Thoracic aorta (tissue), 2 donors: ENCODE measurements around the gene ARHGAP31. TPM values are rescaled to one million over a fixed set of nuclear protein-coding genes. Genes with fewer than 3 reads are reported as not detected.

Experiments
- ATAC-seq: fragments of 150-250 bp; one replicate; pipeline ENCODE4 v1.8.0; 2017; ENCODE audit warnings: low read depth; ENCODE audit not compliant: insufficient number of reproducible peaks, low FRiP score
- DNase-seq: peaks from one replicate; pipeline ENCODE4 v3.0.0-alpha.2; 2020; ENCODE audit warnings: low spot score
- H3K27ac ChIP-seq, 2 donors: fragments of 200-600 bp; sonication (generic); 1 replicate in 1 of 2; 2 replicates in 1 of 2; pipeline ENCODE4 v1.5.1; 2016; ENCODE audit warnings: mild to moderate bottlenecking in 2 of 2, moderate library complexity in 2 of 2
- H3K27me3 ChIP-seq: fragments of 200-600 bp; sonication (generic); replicated peaks from 2 replicates; pipeline ENCODE4 v1.6.0; 2016; ENCODE audit warnings: mild to moderate bottlenecking; ENCODE audit not compliant: insufficient read depth
- H3K36me3 ChIP-seq: fragments of 200-600 bp; sonication (generic); one replicate; pipeline ENCODE4 v1.5.1; 2016
- H3K4me1 ChIP-seq, 2 donors: fragments of 200-600 bp; sonication (generic); 1 replicate in 1 of 2; 2 replicates in 1 of 2; pipeline versions ENCODE4 v1.5.1 to v1.6.0; 2016; ENCODE audit warnings: low read depth in 2 of 2, mild to moderate bottlenecking in 1 of 2; ENCODE audit not compliant: control insufficient read depth in 1 of 2
- H3K4me3 ChIP-seq: fragments of 200-600 bp; sonication (generic); 2 replicates; pipeline ENCODE4 v1.5.1; 2016; ENCODE audit warnings: mild to moderate bottlenecking
- H3K9me3 ChIP-seq: fragments of 200-600 bp; sonication (generic); 2 replicates; pipeline ENCODE4 v1.5.1; 2016
- total RNA-seq, 2 donors: library from RNA; depleted of rRNA; stranded (reverse); fragments of >200 nt; gene quantifications; one replicate each; pipeline versions ENCODE4 v1.1.0 to v1.2.3, GENCODE V29; 2016
- TF ChIP-seq, protein P1 (sequence below): fragments of 200-600 bp; sonication (generic); IDR thresholded peaks from one replicate; pipeline ENCODE4 v1.5.1; 2019; ENCODE audit warnings: antibody characterized with exemption

ARHGAP31 gene
- total RNA-seq, 2 donors from 2014 or later = 20.8 to 33.6 TPM

DNA sequence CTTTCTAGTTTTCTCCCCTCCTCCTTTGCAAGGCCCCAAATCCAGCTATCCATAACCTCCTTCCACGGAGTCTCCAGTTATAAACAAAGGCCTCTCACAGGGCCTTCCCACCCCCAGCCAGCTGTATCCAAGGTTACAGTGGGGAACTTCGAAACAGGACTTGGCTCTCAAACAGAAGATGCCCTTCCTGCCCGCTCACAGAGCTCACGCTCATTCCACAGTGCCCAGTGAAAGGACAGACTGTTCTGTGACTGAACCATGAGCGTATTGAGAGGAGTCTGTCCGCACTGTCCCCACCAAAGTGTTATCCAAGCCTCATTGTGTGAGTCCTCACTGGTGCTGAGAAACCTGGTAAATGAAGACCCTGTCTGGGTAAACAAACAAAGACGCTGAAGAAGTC lies 35.4 kb downstream of the ARHGAP31 start:
- ATAC-seq = no peak

DNA sequence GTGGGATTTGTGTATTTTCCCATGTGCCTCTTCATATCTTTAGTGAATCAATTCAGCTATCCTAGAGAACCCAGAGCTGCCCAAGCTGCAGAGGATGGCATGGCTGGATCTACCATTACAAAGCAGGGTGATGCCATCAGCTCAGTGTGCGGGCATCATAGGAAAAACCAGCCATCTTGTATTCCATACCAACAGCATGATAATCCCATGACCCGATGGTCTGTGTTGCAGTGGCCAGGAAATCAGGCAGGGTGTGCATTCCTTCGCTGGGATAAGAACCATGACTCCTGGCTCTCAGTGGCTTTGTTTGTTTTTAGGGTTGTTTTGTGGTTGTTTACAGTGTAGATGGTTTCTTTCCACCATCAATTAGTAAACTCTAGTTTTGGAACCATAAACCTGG lies 36.0 kb downstream of the ARHGAP31 start:
- DNase-seq (no peak), ATAC-seq (no peak)
- no peak overlapping the region for H3K4me3 ChIP-seq
- H3K4me1 ChIP-seq = no peaks in the 10 kb centered on the region
- H3K9me3 ChIP-seq = no peaks in the 10 kb centered on the region
- no peaks in the 10 kb centered on the region for H3K36me3 ChIP-seq
- H3K27me3 ChIP-seq = no peaks in the 10 kb centered on the region
- H3K27ac ChIP-seq = no peak overlapping the region
- TF ChIP-seq, protein P1, sequence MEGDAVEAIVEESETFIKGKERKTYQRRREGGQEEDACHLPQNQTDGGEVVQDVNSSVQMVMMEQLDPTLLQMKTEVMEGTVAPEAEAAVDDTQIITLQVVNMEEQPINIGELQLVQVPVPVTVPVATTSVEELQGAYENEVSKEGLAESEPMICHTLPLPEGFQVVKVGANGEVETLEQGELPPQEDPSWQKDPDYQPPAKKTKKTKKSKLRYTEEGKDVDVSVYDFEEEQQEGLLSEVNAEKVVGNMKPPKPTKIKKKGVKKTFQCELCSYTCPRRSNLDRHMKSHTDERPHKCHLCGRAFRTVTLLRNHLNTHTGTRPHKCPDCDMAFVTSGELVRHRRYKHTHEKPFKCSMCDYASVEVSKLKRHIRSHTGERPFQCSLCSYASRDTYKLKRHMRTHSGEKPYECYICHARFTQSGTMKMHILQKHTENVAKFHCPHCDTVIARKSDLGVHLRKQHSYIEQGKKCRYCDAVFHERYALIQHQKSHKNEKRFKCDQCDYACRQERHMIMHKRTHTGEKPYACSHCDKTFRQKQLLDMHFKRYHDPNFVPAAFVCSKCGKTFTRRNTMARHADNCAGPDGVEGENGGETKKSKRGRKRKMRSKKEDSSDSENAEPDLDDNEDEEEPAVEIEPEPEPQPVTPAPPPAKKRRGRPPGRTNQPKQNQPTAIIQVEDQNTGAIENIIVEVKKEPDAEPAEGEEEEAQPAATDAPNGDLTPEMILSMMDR = no peak

More for the DNA sequence above, 35.4 kb downstream of the ARHGAP31 start:
- Histone ChIP-seq H3K4me3 (no peak overlapping the region), H3K27ac (no peak overlapping the region), H3K27me3 (no peaks in the 10 kb centered on the region), H3K9me3 (no peaks in the 10 kb centered on the region), H3K36me3 (no peaks in the 10 kb centered on the region), H3K4me1 (no peaks in the 10 kb centered on the region)
- DNase-seq = no peak
- TF ChIP-seq, protein P1 = no peak

DNA sequence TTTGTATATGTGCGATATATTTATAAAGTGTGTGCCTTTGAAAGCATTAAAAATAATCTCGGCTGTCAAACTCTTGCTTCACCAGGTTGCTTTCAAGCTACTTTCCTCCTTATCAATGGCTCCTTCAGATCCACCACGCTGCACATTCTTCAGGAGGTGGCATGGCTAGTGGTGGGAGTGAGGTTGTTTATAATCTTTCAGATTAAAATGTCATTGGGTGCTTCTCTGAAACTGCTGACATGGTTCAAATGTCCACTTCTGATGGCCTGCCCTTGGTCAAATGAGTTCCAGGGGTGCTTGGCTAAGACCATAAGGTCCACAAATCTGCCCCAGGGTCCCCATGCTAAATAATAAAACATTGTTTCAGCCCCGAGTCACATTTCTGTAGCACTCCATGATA lies 36.7 kb downstream of the ARHGAP31 start:
- no peaks in the 10 kb centered on the region for H3K27me3 ChIP-seq
- TF ChIP-seq, protein P1 = no peak
- H3K4me1 ChIP-seq = no peaks in the 10 kb centered on the region
- no peaks in the 10 kb centered on the region for H3K36me3 ChIP-seq
- H3K27ac ChIP-seq = no peak overlapping the region
- H3K9me3 ChIP-seq = no peaks in the 10 kb centered on the region
- no peak for DNase-seq
- no peak for ATAC-seq
- H3K4me3 ChIP-seq = no peak overlapping the region

DNA sequence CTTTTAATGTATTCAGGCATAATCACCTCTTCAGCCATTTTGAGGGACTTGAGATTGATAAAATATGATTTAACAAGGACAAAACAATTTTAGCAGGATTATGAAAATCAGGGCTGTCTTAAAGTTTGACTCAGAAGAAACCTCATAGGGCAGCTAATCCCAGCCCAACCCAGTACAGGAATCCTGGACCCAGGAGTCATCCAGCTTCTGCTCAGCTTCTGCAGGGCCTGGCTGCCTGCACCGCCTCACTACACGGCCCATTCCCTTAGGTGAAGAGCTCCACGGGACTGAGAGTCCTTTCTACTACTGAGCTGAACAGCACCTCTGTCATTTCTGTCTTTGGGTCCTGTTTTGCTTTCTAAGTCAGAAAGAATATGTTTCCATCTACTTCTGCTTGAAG lies 37.5 kb downstream of the ARHGAP31 start:
- no peak for DNase-seq
- Histone ChIP-seq H3K9me3 (no peaks in the 10 kb centered on the region), H3K27me3 (no peaks in the 10 kb centered on the region), H3K4me3 (no peak overlapping the region), H3K4me1 (no peaks in the 10 kb centered on the region), H3K36me3 (no peaks in the 10 kb centered on the region), H3K27ac (no peak overlapping the region)
- TF ChIP-seq, protein P1 = no peak
- no peak for ATAC-seq

DNA sequence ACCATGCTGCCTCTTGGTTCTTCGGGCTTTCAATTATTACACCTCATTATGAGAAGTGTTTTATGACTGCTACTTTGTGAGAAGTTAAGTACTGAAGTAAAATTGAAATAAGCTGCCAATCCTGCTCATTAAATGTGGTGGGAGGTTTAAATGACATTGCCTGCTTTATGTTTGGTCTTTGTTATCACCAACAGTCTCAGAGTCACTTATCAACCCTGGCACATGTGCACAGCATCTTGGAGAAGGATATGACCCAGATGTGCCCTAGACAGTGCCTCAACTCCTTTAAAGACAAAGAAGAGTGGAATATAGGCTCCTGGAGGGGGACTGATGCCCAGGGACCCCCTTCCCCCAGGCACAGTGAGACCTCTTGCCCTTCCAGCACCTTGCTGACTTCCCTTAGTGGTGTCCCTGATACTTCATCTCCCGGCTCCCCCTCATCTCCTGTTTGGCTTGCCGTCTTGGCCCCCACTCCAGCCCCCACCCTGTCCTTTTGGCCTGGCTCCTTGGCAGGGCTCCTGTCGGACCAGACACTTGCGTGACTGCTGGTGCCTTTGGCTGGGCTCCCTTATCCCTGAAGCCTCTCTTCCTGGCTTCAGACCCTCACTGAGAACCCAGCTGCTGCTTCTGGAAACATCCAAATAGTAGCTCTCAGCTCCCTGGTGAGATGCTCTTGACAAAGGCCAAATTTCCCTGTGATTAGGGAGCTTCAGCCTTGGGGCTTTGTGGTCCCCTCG lies 39.8 kb downstream of the ARHGAP31 start:
- no peak overlapping the region for H3K27ac ChIP-seq
- ATAC-seq = no peak

More for the DNA sequence above, 39.8 kb downstream of the ARHGAP31 start:
- TF ChIP-seq, protein P1 = no peak
- H3K4me1 ChIP-seq = no peaks in the 10 kb centered on the region
- DNase-seq = no peak
- no peaks in the 10 kb centered on the region for H3K27me3 ChIP-seq
- H3K36me3 ChIP-seq = no peaks in the 10 kb centered on the region
- H3K4me3 ChIP-seq = no peak overlapping the region
- H3K9me3 ChIP-seq = no peaks in the 10 kb centered on the region
